Panc1 (cell line): Measurements from ENCODE around the gene ENDOV. TPM values are rescaled to one million over a fixed set of nuclear protein-coding genes. Genes with fewer than 3 reads are reported as not detected.

Source experiments
- ATAC-seq: fragments of 200-7000 bp; cut with Tn5 transposase; 2 replicates; pipeline ENCODE4 v1.9.1; 2020; ENCODE audit warnings: mild to moderate bottlenecking, moderate library complexity
- BruUV-seq: library from RNA; stranded (reverse); fragments of 400-500 nt; replicated peaks from 2 replicates; lab custom pipeline; 2021; lab: Mats Ljungman, UMichigan
- CTCF ChIA-PET: fragments of 300-600 bp; sonication (Branson Sonifier 250); formaldehyde crosslinking; loops from one replicate; lab custom pipeline; 2022; ENCODE audit warnings: antibody characterized with exemption; lab: Charles Lee
- POLR2A ChIA-PET: fragments of 300-600 bp; sonication (Branson Sonifier 250); formaldehyde crosslinking; loops from one replicate; lab custom pipeline; 2022; ENCODE audit warnings: antibody characterized with exemption; lab: Charles Lee
- DNase-seq: peaks from one replicate; pipeline ENCODE4 v3.0.0-alpha.2; 2010; ENCODE audit warnings: low read depth, low spot score
- H3K27ac ChIP-seq: 2 replicates; pipeline ENCODE4 v1.5.1; 2011; ENCODE audit warnings: mild to moderate bottlenecking, low read length, inconsistent platforms
- H3K27me3 ChIP-seq: fragments of 200-500 bp; sonication (Bioruptor generic); 2 replicates; pipeline ENCODE4 v1.6.0; 2014; ENCODE audit warnings: low read length, inconsistent platforms; ENCODE audit not compliant: control insufficient read depth, insufficient read depth
- H3K36me3 ChIP-seq: fragments of 200-500 bp; sonication (Bioruptor generic); 2 replicates; pipeline ENCODE4 v1.5.1; 2014; ENCODE audit warnings: inconsistent platforms, mild to moderate bottlenecking, low read length, moderate library complexity; ENCODE audit not compliant: control insufficient read depth, insufficient read depth
- H3K4me1 ChIP-seq: 2 replicates; pipeline ENCODE4 v1.5.1; 2011; ENCODE audit warnings: inconsistent platforms, mild to moderate bottlenecking, low read length, moderate library complexity; ENCODE audit not compliant: control insufficient read depth, insufficient read depth
- H3K4me3 ChIP-seq, 2 experiments: 2 replicates each; pipeline ENCODE4 v1.5.1; 2011 to 2012; ENCODE audit warnings: low read depth in 2 of 2, low read length in 2 of 2, mild to moderate bottlenecking in 2 of 2, inconsistent platforms in 1 of 2, moderate library complexity in 1 of 2
- H3K9me3 ChIP-seq: fragments of 200-500 bp; sonication (Bioruptor generic); 2 replicates; pipeline ENCODE4 v1.5.1; 2014; ENCODE audit warnings: low read depth, mild to moderate bottlenecking, inconsistent platforms, low read length, moderate library complexity; ENCODE audit not compliant: control insufficient read depth, insufficient read depth
- POLR2AphosphoS5 ChIP-seq: IDR thresholded peaks from 2 replicates; pipeline ENCODE4 v1.6.1; 2012; ENCODE audit warnings: mild to moderate bottlenecking, low read depth, low read length, moderate library complexity
- SIN3A ChIP-seq: IDR thresholded peaks from 2 replicates; pipeline ENCODE4 v1.6.1; 2012; ENCODE audit warnings: low read depth, mild to moderate bottlenecking, low read length, moderate library complexity, borderline replicate concordance; ENCODE audit not compliant: insufficient read depth
- TCF7L2 ChIP-seq: IDR thresholded peaks from 2 replicates; pipeline ENCODE4 v1.6.1; 2011; ENCODE audit warnings: mild to moderate bottlenecking, low read depth, low read length, inconsistent platforms
- in situ Hi-C: cut with HindIII; loops from 2 replicates; pipeline ENCODE4 v1.10.0; 2016; ENCODE audit warnings: low sequenced_read_pairs, low pct_unique_long_range_greater_than_20kb
- intact Hi-C: fragments of 100-400 bp; cut with micrococcal nuclease; formaldehyde crosslinking; loops from one replicate; pipeline ENCODE4 v1.10.0; 2022; ENCODE audit not compliant: unreplicated experiment
- total RNA-seq: library from RNA; stranded (reverse); gene quantifications from one replicate; pipeline ENCODE4 v1.2.1, GENCODE V29; 2021; ENCODE audit not compliant: unreplicated experiment
- TF ChIP-seq, protein P1 (sequence below), 2 experiments: IDR thresholded peaks; 2 replicates each; pipeline ENCODE4 v1.6.1; 2011 to 2012; ENCODE audit warnings: low read depth in 2 of 2, control low read depth in 1 of 2, low read length in 1 of 2, mild to moderate bottlenecking in 1 of 2, moderate library complexity in 1 of 2; ENCODE audit not compliant: insufficient read depth in 1 of 2
- TF ChIP-seq, protein P2 (sequence below): fragments of 450-650 bp; IDR thresholded peaks from 2 replicates; pipeline ENCODE4 v1.5.1; 2017; ENCODE audit warnings: mild to moderate bottlenecking

Gene ENDOV
- total RNA-seq, 1 experiment from 2014 or later = 37.1 TPM

DNA sequence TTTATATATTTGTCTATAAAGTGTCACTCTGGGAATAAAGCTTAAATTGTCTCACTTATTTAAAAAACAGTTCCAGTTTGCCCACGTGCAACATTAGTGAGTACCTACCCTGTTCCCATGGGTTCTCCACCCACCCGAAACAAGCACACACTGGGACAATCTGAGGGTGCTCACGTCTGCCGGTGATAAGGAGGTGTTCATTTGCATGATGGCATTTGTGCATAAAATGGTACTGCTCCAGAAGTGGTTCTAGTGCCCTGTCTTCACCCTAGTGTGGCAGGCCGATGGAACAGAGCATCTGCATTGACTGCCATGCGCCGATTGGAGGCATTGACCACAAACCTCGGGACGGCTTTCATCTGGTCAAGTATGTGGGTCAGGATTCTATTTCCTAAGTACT is 35.6 kb upstream of the ENDOV start:
- no TSS peak for BruUV-seq
- Histone ChIP-seq H3K9me3 (no peaks in the 10 kb centered on the region), H3K4me3 (no peak overlapping the region), H3K27ac (no peak overlapping the region), H3K4me1 (no peaks in the 10 kb centered on the region), H3K36me3 (peaks cover 71% of the 10 kb centered on the region), H3K27me3 (no peaks in the 10 kb centered on the region)
- DNase-seq = no peak
- no peak for ATAC-seq
- in situ Hi-C loops = no loop called here
- ChIA-PET POLR2A (no interaction called here), CTCF (no interaction called here)
- intact Hi-C loops = no loop called here
- TF ChIP-seq SIN3A (no peak), TCF7L2 (no peak), POLR2AphosphoS5 (0 out of 2 replicates have a peak, but pooled peaks have one; percentile 23)
- TF ChIP-seq, protein P1, sequence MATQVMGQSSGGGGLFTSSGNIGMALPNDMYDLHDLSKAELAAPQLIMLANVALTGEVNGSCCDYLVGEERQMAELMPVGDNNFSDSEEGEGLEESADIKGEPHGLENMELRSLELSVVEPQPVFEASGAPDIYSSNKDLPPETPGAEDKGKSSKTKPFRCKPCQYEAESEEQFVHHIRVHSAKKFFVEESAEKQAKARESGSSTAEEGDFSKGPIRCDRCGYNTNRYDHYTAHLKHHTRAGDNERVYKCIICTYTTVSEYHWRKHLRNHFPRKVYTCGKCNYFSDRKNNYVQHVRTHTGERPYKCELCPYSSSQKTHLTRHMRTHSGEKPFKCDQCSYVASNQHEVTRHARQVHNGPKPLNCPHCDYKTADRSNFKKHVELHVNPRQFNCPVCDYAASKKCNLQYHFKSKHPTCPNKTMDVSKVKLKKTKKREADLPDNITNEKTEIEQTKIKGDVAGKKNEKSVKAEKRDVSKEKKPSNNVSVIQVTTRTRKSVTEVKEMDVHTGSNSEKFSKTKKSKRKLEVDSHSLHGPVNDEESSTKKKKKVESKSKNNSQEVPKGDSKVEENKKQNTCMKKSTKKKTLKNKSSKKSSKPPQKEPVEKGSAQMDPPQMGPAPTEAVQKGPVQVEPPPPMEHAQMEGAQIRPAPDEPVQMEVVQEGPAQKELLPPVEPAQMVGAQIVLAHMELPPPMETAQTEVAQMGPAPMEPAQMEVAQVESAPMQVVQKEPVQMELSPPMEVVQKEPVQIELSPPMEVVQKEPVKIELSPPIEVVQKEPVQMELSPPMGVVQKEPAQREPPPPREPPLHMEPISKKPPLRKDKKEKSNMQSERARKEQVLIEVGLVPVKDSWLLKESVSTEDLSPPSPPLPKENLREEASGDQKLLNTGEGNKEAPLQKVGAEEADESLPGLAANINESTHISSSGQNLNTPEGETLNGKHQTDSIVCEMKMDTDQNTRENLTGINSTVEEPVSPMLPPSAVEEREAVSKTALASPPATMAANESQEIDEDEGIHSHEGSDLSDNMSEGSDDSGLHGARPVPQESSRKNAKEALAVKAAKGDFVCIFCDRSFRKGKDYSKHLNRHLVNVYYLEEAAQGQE (IDR thresholded peaks at IDR 0.05; ENCODE audit: insufficient read depth in 1 of 2, low read depth in 2 of 2, low read length in 1 of 2) = no peak
- TF ChIP-seq, protein P2, sequence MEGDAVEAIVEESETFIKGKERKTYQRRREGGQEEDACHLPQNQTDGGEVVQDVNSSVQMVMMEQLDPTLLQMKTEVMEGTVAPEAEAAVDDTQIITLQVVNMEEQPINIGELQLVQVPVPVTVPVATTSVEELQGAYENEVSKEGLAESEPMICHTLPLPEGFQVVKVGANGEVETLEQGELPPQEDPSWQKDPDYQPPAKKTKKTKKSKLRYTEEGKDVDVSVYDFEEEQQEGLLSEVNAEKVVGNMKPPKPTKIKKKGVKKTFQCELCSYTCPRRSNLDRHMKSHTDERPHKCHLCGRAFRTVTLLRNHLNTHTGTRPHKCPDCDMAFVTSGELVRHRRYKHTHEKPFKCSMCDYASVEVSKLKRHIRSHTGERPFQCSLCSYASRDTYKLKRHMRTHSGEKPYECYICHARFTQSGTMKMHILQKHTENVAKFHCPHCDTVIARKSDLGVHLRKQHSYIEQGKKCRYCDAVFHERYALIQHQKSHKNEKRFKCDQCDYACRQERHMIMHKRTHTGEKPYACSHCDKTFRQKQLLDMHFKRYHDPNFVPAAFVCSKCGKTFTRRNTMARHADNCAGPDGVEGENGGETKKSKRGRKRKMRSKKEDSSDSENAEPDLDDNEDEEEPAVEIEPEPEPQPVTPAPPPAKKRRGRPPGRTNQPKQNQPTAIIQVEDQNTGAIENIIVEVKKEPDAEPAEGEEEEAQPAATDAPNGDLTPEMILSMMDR = no peak

DNA sequence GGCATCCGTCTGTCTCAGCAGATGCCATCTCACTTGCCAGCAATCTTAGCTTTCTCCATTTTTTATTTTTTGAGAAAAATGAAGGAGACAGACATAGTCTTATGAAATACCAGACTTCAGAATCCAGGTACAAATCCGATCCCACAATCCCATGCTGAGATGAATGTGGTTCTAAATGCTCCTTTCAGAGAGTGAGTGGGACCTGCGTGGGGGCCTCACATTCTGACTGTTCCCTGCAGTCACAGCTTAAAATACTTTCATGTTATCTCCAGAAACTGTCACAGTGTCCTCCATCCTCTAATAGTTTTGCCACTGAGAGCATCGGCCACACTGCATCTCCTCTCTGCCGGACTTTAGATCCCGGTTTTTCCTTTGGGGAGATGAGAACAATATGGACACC is 34.9 kb upstream of the ENDOV start:
- H3K36me3 ChIP-seq = peaks cover 65% of the 10 kb centered on the region
- CTCF ChIA-PET = no interaction called here
- POLR2A ChIA-PET = no interaction called here
- TF ChIP-seq POLR2AphosphoS5 = no peak
- TF ChIP-seq, protein P1 (IDR thresholded peaks at IDR 0.05; ENCODE audit: insufficient read depth in 1 of 2, low read depth in 2 of 2, low read length in 1 of 2) = no peak
- no peak for TF ChIP-seq SIN3A
- TF ChIP-seq, protein P2 = no peak
- no peak for TF ChIP-seq TCF7L2
- no peaks in the 10 kb centered on the region for H3K9me3 ChIP-seq
- in situ Hi-C loops (no loop called here), intact Hi-C loops (no loop called here)
- H3K27me3 ChIP-seq = no peaks in the 10 kb centered on the region
- BruUV-seq = TSS peak; percentile 19
- no peak overlapping the region for H3K27ac ChIP-seq
- no peaks in the 10 kb centered on the region for H3K4me1 ChIP-seq
- ATAC-seq (no peak), DNase-seq (no peak)
- no peak overlapping the region for H3K4me3 ChIP-seq
